Stimulated activated CD4-positive, alpha-beta T cell treated with anti-CD3 and anti-CD28 coated beads, Interleukin-4, amount 100 ng/mL, for 48 hours (primary cell): Measurements from ENCODE around the gene ACOT8.
"Not testable (repeated sequence)": the region's sequence is repeated elsewhere in the genome, so short reads cannot be mapped to it uniquely, and the experiment has no call there.

Experiments used
- DNase-seq, 2 donors: peaks; one replicate each; pipeline ENCODE4 v3.0.0-alpha.2; 2020; ENCODE audit warnings: low read depth in 2 of 2

ACOT8 gene

GRCh38 chr20:45887346-45887715, 30.1 kb upstream of the ACOT8 start, which contains the start of gene SPATA25:
SPATA25 (minus strand) TSS chr20:45887622; CDS start chr20:45887590, 32 bp downstream.
- no peak for DNase-seq

GRCh38 chr20:45886590-45887345, 29.6 kb upstream of the ACOT8 start:
- no peak for DNase-seq

- no peak for DNase-seq
Measured at GRCh38 chr20:45883100-45883469, 25.9 kb upstream of the ACOT8 start.

GRCh38 chr20:45882469-45883099, 25.4 kb upstream of the ACOT8 start:
- DNase-seq = no peak

- peak; percentile 98 for DNase-seq
Measured at GRCh38 chr20:45880988-45881788, 24.0 kb upstream of the ACOT8 start, which contains the start of gene ZSWIM1. ZSWIM1 (plus strand) TSS chr20:45881227; CDS start chr20:45882593, 1,366 bp downstream.

GRCh38 chr20:45878076-45878761, 21.0 kb upstream of the ACOT8 start:
- DNase-seq = no peak

GRCh38 chr20:45874576-45874975, 17.4 kb upstream of the ACOT8 start:
- no peak for DNase-seq

- not testable (repeated sequence) for DNase-seq
Measured at GRCh38 chr20:45874104-45874481, 16.9 kb upstream of the ACOT8 start.

- DNase-seq = no peak
Measured at GRCh38 chr20:45873409-45874103, 16.4 kb upstream of the ACOT8 start.

GRCh38 chr20:45872626-45873025, 15.4 kb upstream of the ACOT8 start:
- no peak for DNase-seq

- DNase-seq = no peak
Measured at GRCh38 chr20:45867819-45868176, 10.6 kb upstream of the ACOT8 start.

GRCh38 chr20:45867136-45867818, 10.1 kb upstream of the ACOT8 start:
- no peak for DNase-seq

- DNase-seq = no peak
Measured at GRCh38 chr20:45866454-45866853, 9.3 kb upstream of the ACOT8 start.

- DNase-seq = no peak
Measured at GRCh38 chr20:45863543-45864470, 6.6 kb upstream of the ACOT8 start.

- DNase-seq = no peak
Measured at GRCh38 chr20:45861221-45862075, 4.3 kb upstream of the ACOT8 start.

GRCh38 chr20:45860560-45861220, 3.5 kb upstream of the ACOT8 start:
- DNase-seq = no peak

- DNase-seq = no peak
Measured at GRCh38 chr20:45859916-45860315, 2.7 kb upstream of the ACOT8 start.

GRCh38 chr20:45857882-45858216, 657 bp upstream of the ACOT8 start:
- peak in 1 of 2 donors; percentile 41 for DNase-seq
